GM23338 (cell line): Measurements from ENCODE around the gene LNX1. TPM values are rescaled to one million over a fixed set of nuclear protein-coding genes. Genes with fewer than 3 reads are reported as not detected.

Experiments used
- ATAC-seq: fragments of 200-7000 bp; cut with Tn5 transposase; 3 replicates; pipeline ENCODE4 v1.9.1; 2020
- DNase-seq: peaks from one replicate; pipeline ENCODE4 v3.0.0-alpha.2; 2015; ENCODE audit warnings: low spot score
- H2AFZ ChIP-seq: fragments of 200-600 bp; sonication (generic); 2 replicates; pipeline ENCODE4 v1.8.0; 2016; ENCODE audit warnings: antibody characterized with exemption, mild to moderate bottlenecking, moderate library complexity
- H3F3A ChIP-seq: fragments of 200-600 bp; sonication (generic); replicated peaks from 2 replicates; pipeline ENCODE4 v1.8.0; 2017; ENCODE audit warnings: antibody characterized with exemption, mixed run types, low read depth
- H3K27ac ChIP-seq: fragments of 200-600 bp; sonication (generic); 2 replicates; pipeline ENCODE4 v1.6.1; 2016; ENCODE audit warnings: low read depth
- H3K27me3 ChIP-seq: fragments of 200-600 bp; sonication (generic); 2 replicates; pipeline ENCODE4 v1.8.0; 2016; ENCODE audit warnings: mild to moderate bottlenecking, mixed run types, moderate library complexity; ENCODE audit not compliant: insufficient read depth
- H3K36me3 ChIP-seq: fragments of 200-600 bp; sonication (generic); 2 replicates; pipeline ENCODE4 v1.8.0; 2016; ENCODE audit warnings: mild to moderate bottlenecking; ENCODE audit not compliant: insufficient read depth
- H3K4me1 ChIP-seq: fragments of 200-600 bp; sonication (generic); 2 replicates; pipeline ENCODE4 v1.8.0; 2016; ENCODE audit warnings: mild to moderate bottlenecking, moderate library complexity; ENCODE audit not compliant: insufficient read depth
- H3K4me2 ChIP-seq: fragments of 200-600 bp; sonication (generic); 2 replicates; pipeline ENCODE4 v1.7.1; 2017; ENCODE audit warnings: mixed run types
- H3K4me3 ChIP-seq: fragments of 200-600 bp; sonication (generic); 2 replicates; pipeline ENCODE4 v1.6.1; 2016; ENCODE audit warnings: mixed run types
- H3K79me2 ChIP-seq: fragments of 200-600 bp; sonication (generic); replicated peaks from 2 replicates; pipeline ENCODE4 v1.8.0; 2017; ENCODE audit warnings: mild to moderate bottlenecking; ENCODE audit not compliant: insufficient read depth
- H3K9me2 ChIP-seq: fragments of 200-600 bp; sonication (generic); 2 replicates; pipeline ENCODE4 v1.8.0; 2017; ENCODE audit not compliant: insufficient read depth
- H4K20me1 ChIP-seq: fragments of 200-600 bp; sonication (generic); replicated peaks from 2 replicates; pipeline ENCODE4 v1.8.0; 2017; ENCODE audit warnings: mild to moderate bottlenecking; ENCODE audit not compliant: insufficient read depth
- H3K27ac Mint-ChIP-seq: 2 replicates; pipeline ENCODE4 v1.8.0; 2020; ENCODE audit warnings: inconsistent platforms, mild to moderate bottlenecking, moderate library complexity, mixed read lengths
- H3K27me3 Mint-ChIP-seq: 3 replicates; pipeline ENCODE4 v1.8.0; 2022; ENCODE audit warnings: low read depth, mild to moderate bottlenecking, moderate library complexity, mixed read lengths, inconsistent platforms; ENCODE audit not compliant: insufficient read depth, poor library complexity
- H3K36me3 Mint-ChIP-seq: 3 replicates; pipeline ENCODE4 v1.8.0; 2021; ENCODE audit warnings: low read depth, mild to moderate bottlenecking, inconsistent platforms, moderate library complexity, mixed read lengths
- H3K4me1 Mint-ChIP-seq: 3 replicates; pipeline ENCODE4 v1.8.0; 2020; ENCODE audit warnings: mild to moderate bottlenecking, inconsistent platforms, mixed read lengths
- H3K4me3 Mint-ChIP-seq: 3 replicates; pipeline ENCODE4 v1.8.0; 2021; ENCODE audit warnings: moderate library complexity, mild to moderate bottlenecking, inconsistent platforms, mixed read lengths
- H3K9me3 Mint-ChIP-seq: 3 replicates; pipeline ENCODE4 v1.8.0; 2020; ENCODE audit warnings: moderate library complexity, mild to moderate bottlenecking, inconsistent platforms, mixed read lengths
- CTCF ChIP-seq, 2 experiments: fragments of 200-600 bp in 1 of 2; sonication (generic) in 1 of 2; conservative IDR thresholded peaks; 2 replicates each; pipeline versions ENCODE4 v1.5.1 to v1.6.1; 2016 to 2017; ENCODE audit warnings: antibody characterized with exemption in 2 of 2, low read depth in 2 of 2, mild to moderate bottlenecking in 2 of 2, moderate library complexity in 1 of 2
- ETS1 ChIP-seq: IDR thresholded peaks from 2 replicates; pipeline ENCODE4 v1.6.1; 2016; ENCODE audit warnings: antibody characterized with exemption
- EZH2 ChIP-seq: fragments of 200-600 bp; sonication (generic); IDR thresholded peaks from one replicate; pipeline ENCODE4 v1.8.0; 2017; ENCODE audit warnings: antibody characterized with exemption, mild to moderate bottlenecking, low read depth; ENCODE audit not compliant: unreplicated experiment
- NANOG ChIP-seq: IDR thresholded peaks from 2 replicates; pipeline ENCODE4 v1.6.1; 2016; ENCODE audit warnings: antibody characterized with exemption, borderline replicate concordance
- REST ChIP-seq: IDR thresholded peaks from one replicate; pipeline ENCODE4 v1.6.1; 2018; ENCODE audit warnings: antibody characterized with exemption; ENCODE audit not compliant: unreplicated experiment
- ZNF114 ChIP-seq: fragments of 250-450 bp; sonication (Bioruptor Pico); IDR thresholded peaks from 2 replicates; pipeline ENCODE4 v1.5.0; 2020; ENCODE audit warnings: mild to moderate bottlenecking, moderate library complexity
- ZNF331 ChIP-seq: fragments of 250-450 bp; sonication (Bioruptor Pico); IDR thresholded peaks from 2 replicates; pipeline ENCODE4 v1.5.0; 2020; ENCODE audit warnings: low read depth, mild to moderate bottlenecking, moderate library complexity
- ZNF462 ChIP-seq: fragments of 250-450 bp; sonication (Bioruptor Pico); IDR thresholded peaks from 2 replicates; pipeline ENCODE4 v1.5.0; 2020; ENCODE audit warnings: mild to moderate bottlenecking, moderate library complexity
- polyA plus RNA-seq: library from polyadenylated mRNA; unstranded; fragments of >200 nt; fragmentation: Nextera tagmentation; extraction: Ambion mirVana; gene quantifications from 2 replicates; pipeline ENCODE4 v1.2.1, GENCODE V29; 2016
- total RNA-seq: library from RNA; depleted of rRNA; stranded (reverse); fragments of >200 nt; shearing (Covaris generic); gene quantifications from 2 replicates; pipeline ENCODE4 v1.2.3, GENCODE V29; 2014

Gene LNX1
- total and polyA plus RNA-seq, 2 experiments from 2014 or later: 5.4 to 6.4 TPM

- H3K4me3 ChIP-seq: no peak overlapping the region
- Mint-ChIP-seq H3K4me1 (peaks cover 15% of the 10 kb centered on the region), H3K4me3 (no peak overlapping the region), H3K27ac (no peak overlapping the region), H3K27me3 (peaks cover 2% of the 10 kb centered on the region), H3K36me3 (no peaks in the 10 kb centered on the region), H3K9me3 (no peaks in the 10 kb centered on the region)
- no peaks in the 10 kb centered on the region for H4K20me1 ChIP-seq
- no peak overlapping the region for H3K27ac ChIP-seq
- H3K27me3 ChIP-seq: no peaks in the 10 kb centered on the region
- H3K4me2 ChIP-seq: no peak overlapping the region
- ATAC-seq (no peak), DNase-seq (no peak)
- H3F3A ChIP-seq: no peaks in the 10 kb centered on the region
- H3K79me2 ChIP-seq: no peaks in the 10 kb centered on the region
- peaks cover 5% of the 10 kb centered on the region for H3K9me2 ChIP-seq
- TF ChIP-seq ETS1 (no peak), ZNF114 (CRISPR knock-in tag) (no peak), REST (no peak), EZH2 (no peak), NANOG (no peak), ZNF462 (CRISPR knock-in tag) (no peak), ZNF331 (CRISPR knock-in tag) (no peak), CTCF (conservative IDR thresholded peaks at IDR 0.05; ENCODE audit: low read depth in 2 of 2) (no peak)
- no peaks in the 10 kb centered on the region for H3K4me1 ChIP-seq
- no peaks in the 10 kb centered on the region for H3K36me3 ChIP-seq
- no peak overlapping the region; the same call in 1 of the 2 replicates for H2AFZ ChIP-seq
These were observed 27.0 kb upstream of the LNX1 start for GRCh38 chr4:53618321-53618720.
